Tongue (tissue), 2 donors: Measurements from ENCODE around the gene UBR1. TPM values are rescaled to one million over a fixed set of nuclear protein-coding genes. Genes with fewer than 3 reads are reported as not detected.
"Not testable (repeated sequence)": the region's sequence is repeated elsewhere in the genome, so short reads cannot be mapped to it uniquely, and the experiment has no call there.

Source experiments
- DNase-seq: peaks from one replicate; pipeline ENCODE4 v3.0.0-alpha.2; 2015
- total RNA-seq: library from RNA; depleted of rRNA; stranded (reverse); fragments of >200 nt; gene quantifications from one replicate; pipeline ENCODE4 v1.2.3, GENCODE V29; 2014

Gene UBR1
- 32.4 TPM for total RNA-seq

GRCh38 chr15:43105778-43106485 is at the start of gene UBR1:
Gene UBR1, minus strand, starts transcription at chr15:43106038. Its CDS starts 16 bp downstream, at chr15:43106022.
- peak; percentile 98 for DNase-seq

- DNase-seq: no peak
Observed at GRCh38 chr15:43153269-43153668, 47.4 kb upstream of the UBR1 start.

DNA sequence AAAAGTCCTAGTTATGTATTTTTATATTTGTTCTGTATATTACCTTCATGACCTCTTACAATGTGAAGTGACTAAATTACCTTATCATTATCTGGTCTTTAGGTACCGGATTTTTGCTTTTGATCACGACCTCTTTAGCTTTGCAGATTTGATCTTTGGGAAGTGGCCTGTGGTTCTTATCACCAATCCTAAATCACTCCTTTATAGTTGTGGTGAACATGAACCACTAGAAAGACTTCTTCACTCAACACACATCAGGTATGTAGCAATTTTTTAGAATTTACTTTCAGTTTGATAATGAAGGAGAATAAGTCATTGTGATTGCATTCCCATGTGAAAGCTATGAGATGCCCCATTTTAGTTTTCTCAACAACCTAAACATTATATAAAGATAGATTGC is 45.9 kb upstream of the UBR1 start:
- no peak for DNase-seq

DNA sequence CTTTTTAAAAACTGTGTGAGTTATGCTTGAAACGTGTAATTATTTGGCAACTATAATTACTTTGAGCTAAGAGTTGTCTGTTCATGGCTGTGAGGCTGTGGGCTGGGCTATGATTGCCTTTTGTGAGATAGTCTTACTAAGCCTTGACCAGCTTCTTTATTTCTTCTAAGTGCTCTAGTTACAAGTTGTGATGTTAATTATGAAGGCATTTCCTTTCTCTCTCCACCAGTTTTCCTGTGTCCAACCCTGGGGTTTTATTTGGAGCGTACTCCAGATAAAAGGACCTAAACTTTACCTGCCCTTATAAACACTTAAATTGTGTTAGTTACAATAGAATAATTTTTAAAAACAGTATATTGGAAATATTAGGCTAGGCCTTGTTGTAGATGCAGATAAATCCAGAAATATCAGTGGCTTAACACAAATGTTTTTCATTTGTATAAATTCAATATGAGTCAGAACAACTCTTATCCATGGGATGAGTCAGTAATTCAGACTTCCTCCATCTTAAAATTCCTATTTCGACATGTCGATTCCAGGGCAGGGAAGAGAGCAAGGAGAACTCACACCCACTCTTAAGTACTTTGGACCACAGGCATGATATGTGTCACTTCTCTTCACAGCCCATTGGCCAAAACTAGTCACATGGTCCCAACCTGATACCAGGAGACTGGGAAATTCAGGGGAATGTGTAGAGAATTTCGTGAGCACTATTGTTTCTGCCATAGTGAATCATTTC is 44.5 kb upstream of the UBR1 start:
- DNase-seq: no peak

DNA sequence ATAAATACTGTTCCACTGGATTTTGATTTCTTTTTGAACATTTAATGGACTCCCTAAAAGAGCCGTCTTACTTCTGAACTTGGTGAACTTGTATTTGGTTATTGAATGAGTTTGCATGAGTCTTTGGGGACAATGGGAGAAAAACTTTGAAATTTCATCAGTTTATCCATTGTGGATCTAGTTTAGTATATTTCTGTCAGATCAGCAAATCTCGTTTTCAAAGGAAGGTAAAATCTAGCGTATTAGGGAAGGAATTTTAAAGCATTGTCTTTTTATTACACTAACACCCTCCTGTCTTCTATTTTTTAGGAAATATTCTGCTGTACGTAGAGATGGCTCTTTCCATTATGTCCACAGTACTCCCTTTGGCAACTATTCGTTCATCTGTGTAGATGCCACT is 40.3 kb upstream of the UBR1 start:
- no peak for DNase-seq

GRCh38 chr15:43144512-43144911 is 38.7 kb upstream of the UBR1 start:
- DNase-seq: no peak

GRCh38 chr15:43143203-43143941 is 37.5 kb upstream of the UBR1 start:
- DNase-seq: no peak

- no peak for DNase-seq
Observed at GRCh38 chr15:43135351-43135750, 29.5 kb upstream of the UBR1 start.

DNA sequence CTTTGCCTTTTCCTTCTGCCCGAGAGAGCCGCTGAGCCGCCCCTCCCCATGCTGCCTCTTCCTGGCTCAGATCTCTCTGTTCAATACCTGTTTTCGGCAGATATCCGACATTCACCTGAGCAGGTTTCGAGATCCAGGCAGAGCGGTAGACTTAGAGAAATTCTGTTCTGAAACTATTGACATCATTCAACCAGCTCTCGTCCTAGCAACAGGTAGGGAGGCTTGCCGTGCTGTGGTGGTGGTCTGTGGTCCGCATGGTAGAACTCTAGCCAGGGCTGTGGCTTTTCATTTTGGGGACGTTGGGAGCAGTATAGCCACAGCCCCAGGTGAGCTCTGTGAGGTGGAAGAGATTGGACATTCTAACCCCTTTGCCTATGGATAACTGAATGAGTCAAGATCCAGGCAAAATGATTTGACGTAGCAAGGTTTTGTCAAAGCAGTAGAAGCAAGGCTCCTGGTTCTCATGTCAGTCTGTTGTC is 28.4 kb upstream of the UBR1 start:
- DNase-seq: peak; percentile 3

DNA sequence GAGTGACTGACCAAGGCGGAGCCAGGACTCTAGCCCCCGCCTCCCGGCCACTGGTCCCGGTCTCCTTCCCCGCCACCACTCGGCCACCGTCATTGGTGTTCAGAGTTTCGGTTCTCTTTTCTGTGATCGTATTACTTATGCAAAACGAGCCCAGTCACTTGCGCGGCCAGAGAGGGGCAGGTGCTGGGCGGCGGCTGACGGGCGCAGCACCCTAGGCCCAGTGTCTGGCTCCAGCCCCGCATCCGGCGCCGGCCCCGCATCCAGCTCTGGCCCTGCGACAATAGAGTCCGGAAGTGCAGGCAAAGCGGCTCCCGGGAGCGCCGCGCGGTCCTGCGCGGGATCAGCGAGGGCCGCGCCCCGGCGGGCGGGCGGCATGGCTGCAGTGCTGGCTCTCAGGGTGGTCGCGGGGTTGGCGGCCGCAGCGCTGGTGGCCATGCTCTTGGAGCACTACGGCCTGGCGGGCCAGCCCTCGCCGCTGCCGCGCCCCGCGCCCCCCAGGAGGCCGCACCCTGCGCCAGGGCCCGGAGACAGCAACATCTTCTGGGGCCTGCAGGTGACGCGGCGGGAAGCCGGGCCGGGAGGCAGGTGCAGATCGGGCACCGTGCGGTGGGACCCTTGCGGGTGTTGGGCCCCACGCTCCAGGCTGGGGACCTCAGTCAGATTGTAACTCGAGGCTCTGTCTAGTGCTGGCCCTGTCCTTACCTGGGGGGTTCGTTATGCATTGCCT is 27.8 kb upstream of the UBR1 start, which contains the start of gene TMEM62:
Gene TMEM62 (plus strand): TSS at position 157 of the 727 bp plus-strand sequence. CDS start 217 bp downstream, at position 374.
- peak; percentile 70 for DNase-seq

DNA sequence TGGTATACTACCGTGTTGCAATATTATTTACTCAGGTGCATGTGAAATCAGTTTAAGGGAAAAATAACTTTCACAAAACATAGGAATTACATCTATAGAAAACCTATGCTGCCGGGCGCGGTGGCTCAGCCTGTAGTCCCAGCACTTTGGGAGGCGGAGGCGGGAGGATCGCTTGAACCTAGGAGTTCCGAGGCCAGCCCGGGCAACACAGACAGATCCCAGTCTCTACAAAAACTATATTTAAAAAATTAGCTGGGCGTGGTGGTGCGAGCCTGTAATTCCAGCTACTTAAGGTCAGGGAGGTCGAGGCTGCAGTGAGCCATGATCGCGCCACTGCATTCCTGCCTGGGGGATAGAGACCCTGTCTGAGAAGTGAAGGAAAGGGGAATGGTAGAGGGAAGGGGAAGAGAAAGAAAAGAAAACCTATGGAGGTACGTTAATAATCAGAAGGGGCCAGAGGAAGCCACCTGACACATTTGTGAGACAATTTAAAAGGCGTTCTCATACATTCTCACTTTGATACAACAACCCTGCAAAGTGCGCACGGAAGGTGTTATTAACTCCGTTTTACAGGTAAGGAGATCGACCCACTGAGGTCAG is 27.1 kb upstream of the UBR1 start:
- DNase-seq: peak; percentile 3

DNA sequence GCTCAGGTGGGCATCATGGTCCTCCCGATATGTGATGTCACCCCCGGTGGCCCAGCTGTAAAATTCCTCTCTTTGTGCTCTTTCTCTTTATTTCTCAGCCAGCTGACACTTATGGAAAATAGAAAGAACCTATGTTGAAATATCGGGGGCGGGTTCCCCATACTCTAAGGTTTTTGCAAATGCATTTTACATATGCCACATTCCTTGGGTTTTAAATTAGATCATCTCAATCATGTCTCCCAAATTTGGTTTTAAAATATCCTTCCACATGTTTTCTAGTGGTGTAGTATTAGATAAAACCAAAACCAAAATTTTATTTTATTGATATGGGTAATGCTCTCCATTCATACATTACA is 23.1 kb upstream of the UBR1 start:
- no peak for DNase-seq

DNA sequence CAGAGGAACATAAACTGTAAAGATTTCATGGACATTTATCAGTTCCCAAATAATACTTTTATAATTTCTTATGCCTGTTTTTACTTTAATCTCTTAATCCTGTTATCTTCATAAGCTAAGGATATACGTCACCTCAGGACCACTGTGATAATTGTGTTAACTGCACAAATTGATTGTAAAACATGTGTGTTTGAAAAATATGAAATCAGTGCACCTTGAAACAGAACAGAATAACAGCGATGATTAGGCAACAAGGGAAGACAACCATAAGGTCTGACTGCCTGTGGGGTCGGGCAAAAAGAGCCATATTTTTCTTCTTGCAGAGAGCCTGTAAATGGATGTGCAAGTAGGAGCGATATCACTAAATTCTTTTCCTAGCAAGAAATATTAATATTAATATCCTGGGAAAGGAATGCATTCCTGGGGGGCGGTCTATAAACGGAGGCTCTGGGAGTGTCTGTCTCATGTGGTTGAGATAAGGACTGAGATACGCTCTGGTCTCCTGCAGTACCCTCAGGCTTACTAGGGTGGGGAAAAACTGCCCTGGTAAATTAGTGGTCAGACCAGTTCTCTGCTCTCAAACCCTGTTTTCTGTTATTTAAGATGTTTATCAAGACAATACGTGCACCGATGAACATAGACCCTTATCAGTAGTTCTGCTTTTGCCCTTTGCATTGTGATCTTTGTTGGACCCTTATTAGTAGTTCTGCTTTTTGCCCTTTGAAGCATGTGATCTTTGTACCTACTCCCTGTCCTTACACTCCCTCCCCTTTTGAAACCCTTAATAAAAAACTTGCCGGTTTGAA is 22.5 kb upstream of the UBR1 start:
- DNase-seq: not testable (repeated sequence)

DNA sequence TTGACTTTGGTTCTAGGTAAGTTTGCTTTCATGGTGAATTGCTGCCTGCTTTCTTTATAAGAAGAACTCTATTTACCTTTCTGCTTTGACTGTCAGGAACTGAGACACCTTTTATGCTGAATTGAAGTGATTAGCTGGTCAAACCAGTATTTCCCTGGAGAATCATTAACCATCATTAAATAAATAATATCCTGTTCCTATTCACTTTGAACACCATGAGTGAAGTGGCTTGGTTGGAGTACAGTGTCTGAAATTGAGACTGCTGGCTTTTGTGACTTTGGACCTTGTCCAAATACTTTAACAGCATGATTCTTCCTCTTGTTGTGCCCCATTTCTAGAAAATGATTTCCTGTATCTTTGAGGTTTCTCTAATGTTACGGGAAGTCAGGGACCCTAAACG is 21.9 kb upstream of the UBR1 start:
- peak; percentile 17 for DNase-seq

- no peak for DNase-seq
Observed at GRCh38 chr15:43126356-43126755, 20.5 kb upstream of the UBR1 start.

DNA sequence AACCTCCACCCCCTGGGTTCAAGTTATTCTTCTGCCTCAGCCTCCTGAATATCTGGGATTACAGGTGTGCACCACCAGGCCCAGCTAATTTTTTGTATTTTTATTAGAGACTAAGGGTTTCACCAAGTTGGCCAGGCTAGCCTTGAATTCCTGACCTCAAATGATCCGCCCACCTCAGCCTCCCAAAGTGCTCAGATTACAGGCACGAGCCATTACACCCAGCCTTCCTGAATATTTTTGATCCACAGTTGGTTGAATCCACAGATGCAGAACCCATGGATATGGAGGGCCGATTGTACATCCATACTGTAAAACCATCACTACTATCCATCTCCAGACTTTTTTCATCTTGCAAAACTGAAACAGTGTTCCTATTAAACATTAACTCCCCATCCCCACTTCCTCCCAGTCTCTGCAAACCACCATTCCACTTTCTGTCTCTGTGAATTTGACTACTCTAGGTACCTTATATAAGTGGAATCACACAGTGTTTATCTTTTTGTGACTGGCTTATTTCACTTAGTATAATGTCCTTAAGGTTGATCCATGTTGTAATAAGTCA is 19.3 kb upstream of the UBR1 start:
- no peak for DNase-seq

- no peak for DNase-seq
Observed at GRCh38 chr15:43121863-43122262, 16.0 kb upstream of the UBR1 start.

- no peak for DNase-seq
Observed at GRCh38 chr15:43118829-43119228, 13.0 kb upstream of the UBR1 start.

DNA sequence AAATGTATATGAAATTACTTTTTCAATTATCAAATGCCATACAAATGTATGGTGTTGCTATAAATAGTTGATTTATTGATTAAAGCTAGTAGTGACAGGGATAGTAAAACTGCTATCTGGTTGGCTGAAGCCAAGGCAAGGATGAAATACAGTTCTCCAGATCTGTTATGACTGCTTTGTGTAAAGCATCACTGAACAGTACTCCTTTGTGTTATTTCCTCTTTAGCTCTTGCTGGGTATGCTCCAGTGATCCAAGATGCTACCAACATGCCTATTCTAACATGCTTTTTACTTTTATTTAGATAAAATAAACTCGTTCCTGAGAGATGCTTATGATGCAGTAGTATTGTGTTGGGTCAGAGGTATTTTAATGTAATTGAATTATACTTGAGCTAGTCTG is 12.4 kb upstream of the UBR1 start:
- no peak for DNase-seq

DNA sequence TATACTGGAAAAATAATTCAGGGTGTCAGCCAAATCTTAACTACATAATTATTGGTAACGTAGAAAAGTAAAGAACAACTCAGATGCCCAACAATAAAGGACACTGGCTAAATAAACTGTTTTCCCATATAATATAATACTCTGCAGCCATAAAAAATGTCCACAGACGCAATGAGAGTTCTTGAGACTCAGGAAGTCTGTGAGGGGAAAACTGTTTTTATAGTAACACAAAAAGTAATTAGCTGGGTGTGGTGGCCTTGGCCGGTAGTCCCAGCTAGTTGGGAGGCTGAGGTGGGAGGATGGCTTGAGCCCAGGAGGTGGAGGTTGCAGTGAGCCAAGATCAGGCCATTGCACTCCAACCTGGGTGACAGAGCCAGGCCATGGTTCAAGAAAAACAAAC is 5.5 kb upstream of the UBR1 start:
- no peak for DNase-seq

- DNase-seq: no peak
Observed at GRCh38 chr15:43107751-43108150, 1.9 kb upstream of the UBR1 start.
